Activated naive CD4-positive, alpha-beta T cell treated with Interleukin-2 at 50 U/mL for 16 hours (primary cell): ENCODE results near the gene RGS9BP.
A peak's percentile ranks its signal among the peaks of the same experiment; 100 is the strongest.
"Not testable (repeated sequence)": the region's sequence is repeated elsewhere in the genome, so short reads cannot be mapped to it uniquely, and the experiment has no call there.

ENCODE experiments used
- DNase-seq: peaks from one replicate; pipeline ENCODE4 v3.0.0-alpha.2; 2020

Gene RGS9BP

DNA sequence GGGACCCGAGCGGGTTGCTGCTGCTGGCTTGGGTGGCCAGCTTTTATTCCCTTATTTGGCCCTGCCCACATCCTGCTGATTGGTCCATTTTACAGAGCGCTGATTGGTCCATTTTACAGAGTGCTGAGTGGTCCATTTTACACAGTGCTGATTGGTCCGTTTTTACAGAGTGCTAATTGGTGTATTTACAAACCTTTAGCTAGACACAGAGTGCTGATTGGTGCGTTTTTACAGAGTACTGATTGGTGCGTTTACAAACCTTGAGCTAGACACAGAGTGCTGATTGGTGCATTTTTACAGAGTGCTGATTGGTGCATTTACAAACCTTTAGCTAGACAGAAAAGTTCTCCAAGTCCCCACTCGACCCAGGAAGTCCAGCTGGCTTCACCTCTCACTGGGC lies 24.5 kb downstream of the RGS9BP start:
- DNase-seq = not testable (repeated sequence)

DNA sequence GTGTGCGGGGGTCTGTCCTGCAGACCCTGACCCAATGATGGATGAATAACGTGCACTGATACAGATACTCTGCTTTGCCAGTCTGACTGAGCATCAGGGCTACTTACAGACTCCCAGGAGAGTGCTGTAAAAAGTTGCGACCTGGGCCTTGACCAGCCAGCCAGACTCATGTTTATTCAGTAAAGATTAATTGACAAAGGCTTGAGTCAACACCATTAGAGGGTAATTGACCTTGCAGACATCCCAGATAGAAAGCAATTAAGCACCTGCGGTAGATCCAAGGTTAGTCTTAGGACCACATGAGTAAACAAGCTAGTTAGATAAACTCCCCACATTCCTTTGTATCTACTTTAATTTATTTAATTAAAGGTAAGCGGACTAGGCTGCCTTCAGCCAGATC lies 26.4 kb downstream of the RGS9BP start:
- DNase-seq = no peak

DNA sequence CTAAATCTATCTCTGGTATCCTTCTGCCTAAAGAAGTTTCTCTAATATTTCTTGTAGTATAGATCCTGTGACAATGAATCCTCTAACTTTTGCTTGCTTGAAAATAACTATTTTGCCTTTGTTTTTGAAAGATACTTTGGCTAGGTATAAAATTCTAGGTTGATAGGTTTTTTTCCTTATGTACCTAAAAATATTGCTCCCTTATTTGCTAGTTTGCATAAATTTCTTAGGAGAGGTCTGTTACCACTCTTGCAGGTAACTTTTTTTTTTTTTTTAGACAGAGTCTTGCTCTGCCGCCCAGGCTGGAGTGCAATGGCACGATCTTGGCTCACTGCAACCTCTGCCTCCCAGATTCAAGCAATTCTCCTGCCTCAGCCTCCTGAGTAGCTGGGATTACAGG lies 28.4 kb downstream of the RGS9BP start:
- not testable (repeated sequence) for DNase-seq

DNA sequence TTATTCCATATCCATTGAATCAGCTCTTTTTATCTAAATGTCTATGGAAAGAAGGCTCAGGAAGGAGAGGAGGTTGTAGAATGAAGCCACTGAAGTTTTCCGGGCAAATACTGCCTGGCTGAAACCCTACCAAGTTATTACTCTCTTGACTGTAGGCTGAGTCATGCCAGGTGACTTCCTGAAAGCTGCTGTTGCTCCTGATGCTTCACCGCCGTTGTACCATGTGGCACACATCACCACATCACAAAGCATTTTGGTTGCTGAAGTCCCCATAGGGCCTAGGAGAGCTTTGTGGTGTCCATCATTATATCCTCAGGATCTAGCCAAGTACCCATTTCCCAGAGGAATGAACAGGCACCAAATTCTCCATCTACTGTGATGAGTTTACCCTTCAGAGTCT lies 32.8 kb downstream of the RGS9BP start:
- DNase-seq = peak; percentile 25

DNA sequence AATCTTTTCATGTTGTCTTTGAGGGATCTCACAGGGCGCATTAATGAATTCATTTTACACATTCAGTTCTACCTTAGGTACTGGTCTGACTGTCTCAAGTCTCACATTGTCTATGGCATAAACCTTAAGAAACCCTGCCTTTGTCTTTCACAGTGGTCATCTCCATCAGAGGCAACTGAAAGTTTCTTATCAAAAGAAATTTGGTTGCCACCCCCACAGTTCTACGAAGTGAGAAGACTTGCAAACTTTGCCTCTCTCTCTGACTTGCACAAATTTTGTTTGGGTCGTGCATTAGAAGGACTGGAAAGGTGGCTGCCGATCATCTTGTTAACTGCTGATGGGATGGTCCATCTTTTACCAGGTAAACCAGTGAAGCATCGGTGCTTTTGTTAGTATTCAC lies 33.4 kb downstream of the RGS9BP start:
- no peak for DNase-seq

DNA sequence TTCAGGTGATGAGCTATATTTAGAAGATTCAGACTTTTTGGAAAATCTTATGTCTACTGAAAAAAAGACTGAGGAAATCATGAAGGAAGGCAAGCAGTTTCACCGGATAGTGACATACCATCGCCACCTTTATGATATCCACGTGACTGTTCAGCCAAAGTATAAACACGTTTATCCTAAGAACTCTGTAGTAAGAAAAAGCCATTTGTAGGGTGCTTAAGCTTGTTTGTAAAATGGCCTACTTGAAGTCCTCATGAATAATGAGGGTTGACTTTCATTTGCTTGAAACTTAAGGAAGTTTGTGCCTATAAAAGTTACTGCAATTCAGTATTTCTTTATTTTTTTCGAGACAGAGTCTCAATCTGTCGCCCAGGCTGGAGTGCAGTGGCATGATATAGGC lies 36.1 kb downstream of the RGS9BP start:
- no peak for DNase-seq

DNA sequence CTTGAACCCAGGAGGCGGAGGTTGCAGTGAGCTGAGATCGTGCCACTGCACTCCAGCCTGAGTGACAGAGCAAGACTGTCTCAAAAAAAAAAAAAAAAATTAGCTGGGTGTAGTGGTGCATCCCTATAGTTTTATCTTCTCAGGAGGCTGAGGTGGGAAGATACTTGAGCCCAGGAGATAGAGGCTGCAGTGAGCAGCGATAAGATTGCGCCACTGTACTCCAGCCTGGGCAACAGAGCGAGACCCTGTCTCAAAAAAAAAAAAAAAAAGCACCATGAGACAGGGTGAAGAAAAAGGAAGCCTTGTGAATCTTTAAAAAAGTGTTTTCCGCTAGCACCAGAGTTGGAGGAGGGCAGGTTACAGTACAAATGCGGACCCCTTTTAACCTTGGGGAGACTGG lies 40.6 kb downstream of the RGS9BP start:
- not testable (repeated sequence) for DNase-seq

DNA sequence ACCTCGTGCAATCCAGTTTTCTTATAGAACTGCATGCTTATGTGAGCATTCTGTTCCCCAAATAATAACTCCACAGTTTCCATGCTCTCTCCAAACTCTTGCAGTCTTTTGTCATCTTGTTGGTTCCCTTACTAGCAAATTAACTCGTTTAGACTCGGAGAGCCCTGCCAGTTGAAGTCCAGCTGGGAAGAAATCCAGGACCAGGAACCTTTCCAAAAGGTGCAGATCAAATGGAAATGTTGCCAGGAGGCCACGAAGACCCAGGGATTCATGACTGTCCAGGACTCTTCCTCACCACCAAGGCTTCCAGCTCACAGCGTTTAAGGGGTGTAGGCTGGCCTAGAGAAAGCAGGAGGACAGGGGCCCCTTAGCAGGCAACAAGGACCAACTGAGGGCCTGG lies 41.8 kb downstream of the RGS9BP start:
- no peak for DNase-seq

DNA sequence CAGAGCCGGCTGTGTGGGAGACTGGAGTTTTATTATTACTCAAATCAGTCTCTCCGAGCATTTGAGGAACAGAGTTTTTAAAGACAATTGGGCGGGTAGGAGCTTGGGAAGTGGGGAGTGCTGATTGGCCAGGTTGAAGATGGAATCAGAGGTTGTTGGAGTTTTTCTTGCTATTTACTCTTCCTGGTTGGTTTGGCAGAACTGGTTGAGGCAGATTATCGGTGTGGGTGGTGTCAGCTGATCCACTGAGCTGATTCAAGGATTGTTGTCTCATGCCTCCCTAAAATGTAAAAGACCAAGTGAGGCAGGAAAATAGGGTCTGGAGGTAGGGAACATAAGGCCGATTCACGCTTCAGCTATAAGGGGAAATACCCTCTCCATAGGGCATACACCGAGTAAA lies 42.6 kb downstream of the RGS9BP start:
- no peak for DNase-seq

DNA sequence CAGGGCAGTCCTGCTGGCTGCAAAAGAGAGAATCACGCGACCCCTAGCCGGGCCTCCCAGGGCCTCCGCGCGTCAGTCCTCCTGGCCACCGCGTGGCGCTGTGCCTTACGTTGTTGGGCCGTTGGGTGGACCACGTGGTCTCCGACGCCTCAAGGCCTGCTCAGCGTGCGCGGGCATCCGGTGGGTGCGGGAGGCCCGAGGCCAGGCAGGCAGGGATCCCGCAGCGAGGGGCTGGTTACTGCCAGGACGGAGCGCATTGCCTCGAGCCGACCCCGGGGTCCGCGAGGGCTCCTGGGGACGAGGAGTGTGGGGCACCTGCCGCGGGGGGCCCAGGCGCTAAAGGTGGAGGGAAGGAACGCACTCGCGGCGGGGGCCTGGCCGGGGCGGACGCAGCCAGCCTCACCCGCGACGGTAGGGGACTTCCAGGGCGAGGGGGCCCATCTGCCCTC lies 44.0 kb downstream of the RGS9BP start, which contains the start of gene TDRD12:
Gene TDRD12, plus strand, starts transcription at position 157 of the 449 bp plus-strand sequence. CDS start 306 bp downstream, outside the sequence.
- no peak for DNase-seq

DNA sequence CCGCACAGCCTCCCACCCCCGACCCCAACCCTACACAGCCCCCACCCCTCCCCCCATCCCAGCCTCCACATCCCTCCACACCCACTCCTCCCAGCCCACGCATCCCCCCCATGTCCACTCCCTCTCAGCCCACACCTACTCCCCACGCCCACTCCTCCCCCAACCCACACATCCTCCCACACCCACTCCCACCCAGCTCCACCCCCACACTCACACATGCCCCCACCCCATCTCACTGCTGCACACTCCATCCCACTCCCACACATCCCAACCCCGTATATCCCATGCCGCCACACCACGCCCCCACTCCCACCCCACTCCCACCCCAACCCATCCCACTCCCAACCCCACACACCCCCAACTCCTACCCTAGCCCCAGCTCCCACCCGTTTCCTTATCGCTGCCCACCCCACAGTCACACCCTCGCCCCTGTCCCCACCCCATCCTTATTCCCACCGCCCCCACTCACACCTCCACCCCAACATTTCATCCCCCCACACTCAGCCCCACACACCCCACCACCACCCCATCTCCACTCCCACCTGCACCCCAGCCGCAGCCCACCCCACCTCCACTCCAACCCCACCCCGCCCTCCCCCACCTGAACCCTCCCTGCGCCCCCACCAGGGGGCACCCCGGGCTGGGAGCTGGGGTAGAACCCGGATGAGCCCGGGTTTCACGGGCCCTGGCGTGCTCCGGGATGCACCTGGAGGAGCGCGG lies 44.7 kb downstream of the RGS9BP start:
- DNase-seq = no peak

DNA sequence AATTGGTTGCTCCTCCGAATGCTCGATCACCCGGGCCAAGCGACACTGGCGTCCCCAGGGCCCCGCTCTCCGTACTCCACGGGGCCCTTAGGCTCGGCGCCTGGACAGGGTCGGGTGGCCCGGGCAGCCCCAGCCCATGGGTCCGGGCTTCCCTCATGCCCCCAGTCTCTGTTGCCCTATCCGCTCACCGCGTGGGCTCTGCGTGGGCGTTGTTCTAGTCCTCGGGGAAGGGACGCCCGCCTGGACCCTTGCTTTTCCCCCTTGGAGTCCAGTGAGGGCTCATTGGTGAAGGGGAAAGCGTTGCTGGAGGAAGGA lies 45.2 kb downstream of the RGS9BP start:
- DNase-seq = no peak
